ENCODE measurements around the gene CC2D1A. TPM values are rescaled to one million over a fixed set of nuclear protein-coding genes. Genes with fewer than 3 reads are reported as not detected.

Gene CC2D1A
- 6.8 to 10.7 TPM (median 9.5 TPM) in 5 replicates for total RNA-seq (2022; extraction: Qiagen RNA extraction)

GRCh38 chr19:13905634-13906520, at the start of gene CC2D1A, which contains the start of gene BRME1:
CC2D1A (plus strand) TSS chr19:13906201; CDS start chr19:13906442, 241 bp downstream.
BRME1 (minus strand) TSS chr19:13906117; CDS start chr19:13904892, 1,225 bp downstream.

DNA sequence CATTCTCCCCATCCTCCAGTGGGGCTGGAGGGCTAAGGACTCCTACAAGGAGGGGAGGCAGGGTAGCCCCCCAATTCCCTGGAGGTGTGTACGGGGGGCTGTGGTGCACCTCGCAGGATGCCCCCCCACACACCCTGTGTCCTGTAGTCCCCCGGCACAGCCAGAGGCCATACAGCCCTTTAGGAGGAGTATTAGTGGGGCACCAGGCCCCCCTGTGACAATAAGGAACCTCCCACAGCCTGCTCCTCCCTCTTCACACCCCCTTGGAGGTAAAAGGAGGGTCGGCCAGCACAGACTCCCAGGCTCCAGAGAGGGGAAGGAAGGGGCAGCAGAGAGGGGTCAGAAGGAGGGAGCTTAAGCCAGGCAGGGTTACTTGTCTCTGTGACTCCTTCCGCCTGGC, 29.2 kb upstream of the CC2D1A start, which contains the start of gene NANOS3:
TSS of gene NANOS3 (plus strand) at position 301 of the 400 bp plus-strand sequence. CDS start 115 bp downstream, outside the sequence.

DNA sequence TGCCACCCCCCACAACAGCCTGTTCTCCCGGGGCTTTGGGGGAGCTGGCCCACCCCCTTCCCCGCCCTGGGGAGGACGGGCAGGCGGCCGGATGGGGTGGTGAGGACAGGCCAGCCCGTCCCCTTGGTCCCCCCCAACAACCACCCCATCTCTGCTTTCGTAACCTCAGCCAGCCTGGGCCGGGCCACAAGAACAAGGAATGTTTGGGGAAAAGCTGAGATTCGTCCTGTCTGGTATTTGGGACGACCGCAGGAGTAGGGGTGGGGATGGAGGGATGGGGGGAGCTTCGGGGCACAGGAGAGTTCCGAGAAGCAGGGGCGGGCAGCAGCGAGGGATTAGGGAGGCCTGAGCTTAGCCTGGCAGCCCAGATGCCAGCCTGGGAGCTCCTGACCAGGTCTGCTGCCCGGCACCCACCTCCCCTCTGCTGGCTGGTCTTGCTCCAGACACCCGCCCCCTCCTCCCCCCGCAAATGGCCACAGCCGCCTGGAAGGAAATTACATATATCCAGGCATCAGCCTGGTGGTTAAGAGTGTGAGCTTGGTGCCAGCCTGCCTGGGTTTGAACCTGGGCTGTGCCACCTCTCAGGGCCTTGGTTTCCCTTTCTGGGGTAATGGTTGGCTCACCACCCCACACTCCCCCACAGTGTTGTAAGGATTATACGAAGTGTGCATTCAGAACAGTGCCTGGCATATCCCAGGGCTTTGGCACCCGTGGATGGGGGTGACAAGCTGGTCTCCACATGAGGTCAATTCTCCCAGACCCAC, 32.5 kb downstream of the CC2D1A start, which contains the start of gene PODNL1:
TSS of gene PODNL1 (minus strand) at position 117 of the 764 bp plus-strand sequence. CDS start 236 bp downstream, outside the sequence.

GRCh38 chr19:13952154-13952930, 46.3 kb downstream of the CC2D1A start, which contains the start of gene DCAF15:
DCAF15 (plus strand) TSS chr19:13952509; CDS start chr19:13952513, 4 bp downstream.

Other genes with a start within 250 kb of the CC2D1A start
- gene MRI1, start 141.7 kb upstream of the CC2D1A start, total RNA-seq (2022; extraction: Qiagen RNA extraction), result 7.9 to 15.5 TPM (median 13.4 TPM) in 5 replicates
- gene C19orf53, start 131.7 kb upstream of the CC2D1A start, total RNA-seq (2022; extraction: Qiagen RNA extraction), result 148 to 212 TPM (median 205 TPM) in 5 replicates
- gene ZSWIM4, start 110.8 kb upstream of the CC2D1A start, total RNA-seq (2022; extraction: Qiagen RNA extraction), result 2.9 to 4.5 TPM (median 4.0 TPM) in 5 replicates
- 1.4 to 3.8 TPM (median 2.4 TPM) in 5 replicates for gene NANOS3, start 29.1 kb upstream of the CC2D1A start, total RNA-seq (2022; extraction: Qiagen RNA extraction)
- gene BRME1, start 84 bp upstream of the CC2D1A start, total RNA-seq (2022; extraction: Qiagen RNA extraction), result 0.38 to 1.6 TPM (median 0.49 TPM) in 3 of 5 replicates, not detected in the others
- 0.62 to 1.8 TPM (median 1.4 TPM) in 5 replicates for gene PODNL1, start 32.2 kb downstream of the CC2D1A start, total RNA-seq (2022; extraction: Qiagen RNA extraction)
- gene DCAF15, start 46.3 kb downstream of the CC2D1A start, total RNA-seq (2022; extraction: Qiagen RNA extraction), result 13.8 to 23.9 TPM (median 22.1 TPM) in 5 replicates
- gene RFX1, start 100.1 kb downstream of the CC2D1A start, total RNA-seq (2022; extraction: Qiagen RNA extraction), result 2.6 to 5.7 TPM (median 5.1 TPM) in 5 replicates
- not detected in 5 replicates for gene RLN3, start 121.9 kb downstream of the CC2D1A start, total RNA-seq (2022; extraction: Qiagen RNA extraction)
- 7.8 to 10.5 TPM (median 9.7 TPM) in 5 replicates for gene IL27RA, start 125.6 kb downstream of the CC2D1A start, total RNA-seq (2022; extraction: Qiagen RNA extraction)
- gene PALM3, start 155.9 kb downstream of the CC2D1A start, total RNA-seq (2022; extraction: Qiagen RNA extraction), result 1.8 to 2.8 TPM (median 2.1 TPM) in 5 replicates
- 2.9 to 5.1 TPM (median 4.1 TPM) in 5 replicates for gene MISP3, start 166.6 kb downstream of the CC2D1A start, total RNA-seq (2022; extraction: Qiagen RNA extraction)
- gene C19orf67, start 179.6 kb downstream of the CC2D1A start, total RNA-seq (2022; extraction: Qiagen RNA extraction), result not detected in 5 replicates
- 30.0 to 42.9 TPM (median 39.6 TPM) in 5 replicates for gene SAMD1, start 184.6 kb downstream of the CC2D1A start, total RNA-seq (2022; extraction: Qiagen RNA extraction)
- 28.0 to 35.9 TPM (median 31.8 TPM) in 5 replicates for gene PRKACA, start 211.6 kb downstream of the CC2D1A start, total RNA-seq (2022; extraction: Qiagen RNA extraction)
- gene ASF1B, start 230.4 kb downstream of the CC2D1A start, total RNA-seq (2022; extraction: Qiagen RNA extraction), result 28.3 to 32.4 TPM (median 31.5 TPM) in 5 replicates

Measured in A549 treated with Mapracorat at 1 μM for 4 hours (cell line).